B cell (primary cell): ENCODE data around the gene WDR6. TPM values are rescaled to one million over a fixed set of nuclear protein-coding genes. Genes with fewer than 3 reads are reported as not detected.

Experiments used
- ATAC-seq: fragments of 200-7000 bp; cut with Tn5 transposase; one replicate; pipeline ENCODE4 v1.10.0; 2021; ENCODE audit warnings: low read depth, mild to moderate bottlenecking, moderate number of reproducible peaks, moderate library complexity
- CTCF ChIA-PET: fragments of 350-600 bp; sonication (Branson Sonifier 250); formaldehyde crosslinking; loops from one replicate; lab custom pipeline; 2021; ENCODE audit warnings: antibody characterized with exemption, inconsistent platforms; lab: Charles Lee
- POLR2A ChIA-PET: fragments of 350-600 bp; sonication (Branson Sonifier 250); formaldehyde crosslinking; loops from one replicate; lab custom pipeline; 2021; ENCODE audit warnings: antibody characterized with exemption; lab: Charles Lee
- DNase-seq: peaks from one replicate; pipeline ENCODE4 v3.0.0; 2013
- H2AFZ ChIP-seq: 2 replicates; pipeline ENCODE4 v1.6.1; 2012; ENCODE audit warnings: mild to moderate bottlenecking, low read depth, low read length; ENCODE audit not compliant: insufficient read depth, poor library complexity, severe bottlenecking
- H3K27ac ChIP-seq, 2 donors: 1 replicate in 1 of 2; 2 replicates in 1 of 2; pipeline ENCODE4 v1.5.1; 2012 to 2013; ENCODE audit warnings: low read length in 2 of 2, mild to moderate bottlenecking in 2 of 2, moderate library complexity in 1 of 2
- H3K27me3 ChIP-seq, 4 experiments: fragments of 200-600 bp in 1 of 4; sonication (generic) in 1 of 4; replicated peaks in 1 of 4; 1 replicate in 2 of 4; 2 replicates in 2 of 4; pipeline versions ENCODE4 v1.6.1 to v1.7.0; 2013 to 2016; ENCODE audit warnings: low read length in 3 of 4, mild to moderate bottlenecking in 2 of 4, mixed read lengths in 1 of 4, moderate library complexity in 1 of 4; ENCODE audit not compliant: insufficient read depth in 4 of 4, control insufficient read depth in 3 of 4; ENCODE audit errors: control extremely low read depth in 1 of 4
- H3K36me3 ChIP-seq, 2 experiments: replicated peaks in 1 of 2; 1 replicate in 1 of 2; 2 replicates in 1 of 2; pipeline versions ENCODE4 v1.6.1 to v1.7.1; 2013; ENCODE audit warnings: low read length in 1 of 2; ENCODE audit not compliant: insufficient read depth in 2 of 2, control insufficient read depth in 1 of 2; ENCODE audit errors: control extremely low read depth in 1 of 2, extremely low read depth in 1 of 2
- H3K4me1 ChIP-seq, 2 donors: fragments of 200-600 bp in 1 of 2; sonication (generic) in 1 of 2; 1 replicate in 1 of 2; 2 replicates in 1 of 2; pipeline versions ENCODE4 v1.5.1 to v1.6.1; 2013 to 2017; ENCODE audit warnings: low read length in 2 of 2; ENCODE audit not compliant: control insufficient read depth in 2 of 2, insufficient read depth in 2 of 2
- H3K4me2 ChIP-seq: replicated peaks from 2 replicates; pipeline ENCODE3; 2012; ENCODE audit warnings: mild to moderate bottlenecking, low read depth, low read length; ENCODE audit not compliant: poor library complexity, severe bottlenecking
- H3K4me3 ChIP-seq, 5 experiments: fragments of 200-600 bp in 1 of 5; sonication (generic) in 1 of 5; 1 replicate in 3 of 5; 2 replicates in 2 of 5; pipeline versions ENCODE4 v1.5.1 to v1.7.0; 2011 to 2016; ENCODE audit warnings: low read length in 4 of 5, mild to moderate bottlenecking in 4 of 5, low read depth in 2 of 5, control low read depth in 1 of 5, moderate library complexity in 1 of 5; ENCODE audit not compliant: insufficient read depth in 1 of 5; ENCODE audit errors: control extremely low read depth in 1 of 5, extremely low read depth in 1 of 5
- H3K79me2 ChIP-seq: fragments of 200-600 bp; sonication (generic); one replicate; pipeline ENCODE4 v1.6.0; 2016; ENCODE audit warnings: low read length; ENCODE audit not compliant: control insufficient read depth, insufficient read depth
- H3K9ac ChIP-seq: fragments of 200-600 bp; sonication (generic); 2 replicates; pipeline ENCODE4 v1.6.1; 2017; ENCODE audit warnings: mild to moderate bottlenecking, low read length, moderate library complexity
- H3K9me3 ChIP-seq, 3 donors: one replicate each; pipeline versions ENCODE4 v1.6.1 to v1.7.1; 2013; ENCODE audit warnings: low read length in 2 of 3; ENCODE audit not compliant: control insufficient read depth in 2 of 3, insufficient read depth in 1 of 3; ENCODE audit errors: control extremely low read depth in 1 of 3
- H4K20me1 ChIP-seq: 2 replicates; pipeline ENCODE4 v1.6.0; 2012; ENCODE audit warnings: mild to moderate bottlenecking, low read length; ENCODE audit not compliant: insufficient read depth, control insufficient read depth, poor library complexity, severe bottlenecking
- H3K27ac Mint-ChIP-seq: one replicate; pipeline ENCODE4 v1.8.0; 2021; ENCODE audit warnings: mixed read lengths
- H3K27me3 Mint-ChIP-seq: one replicate; pipeline ENCODE4 v1.8.0; 2021; ENCODE audit warnings: mixed read lengths
- H3K4me1 Mint-ChIP-seq: one replicate; pipeline ENCODE4 v1.8.0; 2021; ENCODE audit warnings: mixed read lengths
- H3K4me3 Mint-ChIP-seq: one replicate; pipeline ENCODE4 v1.8.0; 2021; ENCODE audit warnings: mixed read lengths
- H3K9me3 Mint-ChIP-seq: one replicate; pipeline ENCODE4 v1.8.0; 2022; ENCODE audit warnings: mixed read lengths; ENCODE audit not compliant: insufficient read depth
- EZH2 ChIP-seq: IDR thresholded peaks from 2 replicates; pipeline ENCODE4 v1.6.1; 2012; ENCODE audit warnings: borderline replicate concordance, low read depth, mild to moderate bottlenecking, moderate library complexity, low read length; ENCODE audit not compliant: insufficient read depth, poor library complexity, severe bottlenecking
- WGBS: methylation state at CpG from one replicate; pipeline ENCODE4 v1.1.5; 2013; ENCODE audit warnings: missing lambda C conversion rate; ENCODE audit not compliant: insufficient coverage; 5-methylcytosine and 5-hydroxymethylcytosine counted together
- intact Hi-C: fragments of 100-400 bp; cut with micrococcal nuclease; formaldehyde crosslinking; loops from one replicate; pipeline ENCODE4 v1.10.0; 2022
- polyA plus RNA-seq: library from polyadenylated mRNA; depleted of rRNA; stranded (reverse); fragments of >200 nt; gene quantifications from 2 replicates; pipeline ENCODE4 v1.2.3, GENCODE V29; 2012
- total RNA-seq, 2 donors: library from RNA; stranded (reverse); fragments of 120-200 nt in 1 of 2; gene quantifications; 1 replicate in 1 of 2; 2 replicates in 1 of 2; pipeline versions ENCODE4 v1.2.3 to v1.2.4, GENCODE V29; 2013 to 2022
- TF ChIP-seq, protein P1 (sequence below): fragments of 200-600 bp; IDR thresholded peaks from one replicate; pipeline ENCODE4 v1.8.0; 2022; ENCODE audit warnings: antibody characterized with exemption, mild to moderate bottlenecking

The WDR6 gene
- total and polyA plus RNA-seq, 2 donors (not counting 1 experiment from before 2014, with no cell fraction given), result 287 to 317 TPM

DNA sequence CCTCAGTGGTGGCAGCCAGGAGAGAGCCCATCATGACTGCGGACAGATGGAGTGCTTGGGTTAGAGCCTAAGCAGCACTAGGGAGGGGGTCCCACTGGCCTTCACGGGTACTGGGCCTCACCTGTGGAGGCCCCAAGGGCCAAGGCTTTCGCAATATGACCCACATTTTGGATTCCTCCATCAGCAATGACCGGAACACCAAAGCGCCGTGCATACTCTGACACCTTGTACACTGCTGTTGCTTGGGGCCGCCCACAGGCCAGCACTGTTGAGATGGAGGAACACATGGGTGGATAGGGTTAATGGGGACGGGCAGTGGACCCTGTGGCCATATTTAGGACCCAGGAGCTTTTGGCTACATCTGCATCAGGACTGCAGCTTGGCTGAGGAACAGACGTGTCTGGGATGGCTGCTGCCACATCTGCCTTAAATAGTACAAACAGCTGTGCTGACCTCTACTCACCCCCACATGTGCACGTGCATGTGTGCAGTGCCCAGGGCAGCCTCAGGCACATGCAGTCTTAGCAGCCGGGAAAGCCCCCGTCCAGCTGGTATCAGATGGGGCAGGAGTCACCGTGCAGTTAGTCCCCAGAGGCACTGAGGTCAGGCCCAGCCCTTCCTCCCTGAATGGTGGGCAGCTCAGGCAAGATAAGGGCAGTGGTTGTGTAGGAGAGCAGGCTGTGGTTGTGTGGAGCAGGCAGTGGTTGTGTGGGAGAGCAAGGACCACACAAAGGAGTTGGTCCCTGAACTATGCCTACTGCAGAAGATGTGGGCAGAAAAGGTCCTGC is 18.0 kb downstream of the WDR6 start:
- Histone ChIP-seq H2AFZ (no peak overlapping the region), H3K9me3 (no peaks in the 10 kb centered on the region), H3K36me3 (peaks cover 0 to 39% of the 10 kb centered on the region in 2 experiments), H3K4me1 (peaks cover 27 to 58% of the 10 kb centered on the region in 2 donors), H3K27ac (no peak overlapping the region), H3K4me3 (no peak overlapping the region), H4K20me1 (no peaks in the 10 kb centered on the region), H3K79me2 (peaks cover 51% of the 10 kb centered on the region), H3K27me3 (no peaks in the 10 kb centered on the region), H3K4me2 (peak overlapping the region; percentile 27), H3K9ac (no peak overlapping the region)
- peak overlapping the region; percentile 92 for H3K27ac Mint-ChIP-seq
- CTCF ChIA-PET, result interaction anchor here (4.3 kb wide), 1 partner anchor 37 kb away, joined by 21 read pairs; the partner anchor contains the start of gene P4HTM
- POLR2A ChIA-PET, result interaction anchor here (1.2 to 1.8 kb wide), 3 partner anchors 7 to 68 kb away, joined by 3 to 7 read pairs (median 4); partner anchors contain the start of genes DALRD3, QRICH1 and WDR6
- TF ChIP-seq, protein P1, sequence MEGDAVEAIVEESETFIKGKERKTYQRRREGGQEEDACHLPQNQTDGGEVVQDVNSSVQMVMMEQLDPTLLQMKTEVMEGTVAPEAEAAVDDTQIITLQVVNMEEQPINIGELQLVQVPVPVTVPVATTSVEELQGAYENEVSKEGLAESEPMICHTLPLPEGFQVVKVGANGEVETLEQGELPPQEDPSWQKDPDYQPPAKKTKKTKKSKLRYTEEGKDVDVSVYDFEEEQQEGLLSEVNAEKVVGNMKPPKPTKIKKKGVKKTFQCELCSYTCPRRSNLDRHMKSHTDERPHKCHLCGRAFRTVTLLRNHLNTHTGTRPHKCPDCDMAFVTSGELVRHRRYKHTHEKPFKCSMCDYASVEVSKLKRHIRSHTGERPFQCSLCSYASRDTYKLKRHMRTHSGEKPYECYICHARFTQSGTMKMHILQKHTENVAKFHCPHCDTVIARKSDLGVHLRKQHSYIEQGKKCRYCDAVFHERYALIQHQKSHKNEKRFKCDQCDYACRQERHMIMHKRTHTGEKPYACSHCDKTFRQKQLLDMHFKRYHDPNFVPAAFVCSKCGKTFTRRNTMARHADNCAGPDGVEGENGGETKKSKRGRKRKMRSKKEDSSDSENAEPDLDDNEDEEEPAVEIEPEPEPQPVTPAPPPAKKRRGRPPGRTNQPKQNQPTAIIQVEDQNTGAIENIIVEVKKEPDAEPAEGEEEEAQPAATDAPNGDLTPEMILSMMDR, result no peak
- no peak for TF ChIP-seq EZH2
- intact Hi-C loops, result loop anchor here (5.0 to 10.0 kb wide), 3 partner anchors 310 to 783 kb away; partner anchors contain the start of genes IP6K2, USP4 and ZNF589
- DNase-seq (peak; percentile 50), ATAC-seq (peak; percentile 2)
- WGBS, result 63% methylated on average over 9 of the region's 13 CpGs
- no peaks in the 10 kb centered on the region for H3K27me3 Mint-ChIP-seq
- H3K4me1 Mint-ChIP-seq, result peaks cover 68% of the 10 kb centered on the region
- H3K9me3 Mint-ChIP-seq, result no peaks in the 10 kb centered on the region
- H3K4me3 Mint-ChIP-seq, result peak overlapping the region; percentile 54
